ENCODE results near the gene UQCR10.

UQCR10 gene

GRCh38 chr22:29767171-29768051 is at the start of gene UQCR10:
UQCR10 (plus strand) TSS chr22:29767369; CDS start chr22:29767399, 30 bp downstream.
- ATAC-seq, result peak; percentile 80
- peak; percentile 94 for DNase-seq

DNA sequence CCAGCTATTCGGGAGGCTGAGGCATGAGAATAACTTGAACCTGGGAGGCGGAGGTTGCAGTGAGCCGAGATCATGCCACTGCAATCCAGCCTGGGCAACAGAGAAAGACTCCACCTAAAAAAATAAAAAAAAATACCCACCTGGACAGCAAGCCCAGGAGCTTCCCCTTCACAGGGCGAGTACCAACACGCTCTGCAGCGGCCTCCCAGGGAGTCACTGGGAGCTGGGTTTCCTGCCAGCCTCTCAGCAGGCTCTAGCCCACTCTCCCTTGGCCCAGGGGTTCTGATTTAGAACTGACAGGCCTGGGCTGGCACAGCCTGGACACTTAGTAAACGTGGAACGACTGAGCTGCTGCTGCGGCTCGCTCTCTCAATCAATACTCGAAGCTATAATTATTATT is 49.4 kb upstream of the UQCR10 start:
- DNase-seq (no peak), ATAC-seq (no peak)

DNA sequence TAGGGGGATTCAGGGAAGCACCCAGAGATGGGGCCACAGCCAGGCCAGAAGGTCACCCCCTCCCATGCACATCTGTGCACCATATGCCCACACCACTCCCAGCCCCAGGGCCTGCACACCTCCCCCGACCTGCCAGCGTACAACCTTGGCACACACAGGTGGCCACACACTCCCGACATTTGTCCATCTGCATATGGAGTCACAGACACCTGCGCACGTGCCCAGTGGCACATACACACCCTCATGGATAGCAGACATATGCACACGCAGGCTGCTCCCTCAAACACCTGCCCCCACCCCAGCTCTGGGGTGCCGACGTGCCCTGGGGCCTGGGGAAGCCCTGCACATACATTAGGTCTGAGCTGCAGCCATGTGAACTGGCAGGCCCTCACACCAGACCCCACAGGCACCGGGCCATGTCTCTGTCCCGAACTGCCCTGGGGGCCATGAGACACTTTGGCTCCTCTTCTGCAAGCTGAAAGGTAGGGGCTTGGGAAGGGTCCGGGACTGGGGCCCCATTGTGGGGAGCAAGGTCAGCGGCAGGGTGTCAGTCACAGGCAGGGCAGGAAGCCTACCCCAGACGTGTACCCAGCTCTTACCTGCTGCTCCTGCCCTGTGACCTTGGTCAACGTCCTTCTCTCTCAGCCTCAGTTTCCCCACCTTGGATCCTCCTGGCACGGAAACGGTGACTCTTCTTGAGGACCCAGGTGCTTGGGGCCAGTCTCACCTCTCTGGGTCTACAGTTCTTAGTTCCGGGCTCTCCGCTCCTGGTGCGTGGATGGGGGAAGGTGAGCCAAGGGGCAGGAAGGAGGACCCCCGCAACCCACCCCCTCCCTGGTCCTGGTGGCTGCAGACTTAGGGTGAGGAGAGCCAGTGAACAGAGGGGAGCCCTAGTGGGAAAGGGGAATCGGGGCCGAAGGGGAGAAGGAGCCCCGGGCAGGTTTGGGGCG is 47.9 kb upstream of the UQCR10 start:
- no peak for ATAC-seq
- DNase-seq, result no peak

DNA sequence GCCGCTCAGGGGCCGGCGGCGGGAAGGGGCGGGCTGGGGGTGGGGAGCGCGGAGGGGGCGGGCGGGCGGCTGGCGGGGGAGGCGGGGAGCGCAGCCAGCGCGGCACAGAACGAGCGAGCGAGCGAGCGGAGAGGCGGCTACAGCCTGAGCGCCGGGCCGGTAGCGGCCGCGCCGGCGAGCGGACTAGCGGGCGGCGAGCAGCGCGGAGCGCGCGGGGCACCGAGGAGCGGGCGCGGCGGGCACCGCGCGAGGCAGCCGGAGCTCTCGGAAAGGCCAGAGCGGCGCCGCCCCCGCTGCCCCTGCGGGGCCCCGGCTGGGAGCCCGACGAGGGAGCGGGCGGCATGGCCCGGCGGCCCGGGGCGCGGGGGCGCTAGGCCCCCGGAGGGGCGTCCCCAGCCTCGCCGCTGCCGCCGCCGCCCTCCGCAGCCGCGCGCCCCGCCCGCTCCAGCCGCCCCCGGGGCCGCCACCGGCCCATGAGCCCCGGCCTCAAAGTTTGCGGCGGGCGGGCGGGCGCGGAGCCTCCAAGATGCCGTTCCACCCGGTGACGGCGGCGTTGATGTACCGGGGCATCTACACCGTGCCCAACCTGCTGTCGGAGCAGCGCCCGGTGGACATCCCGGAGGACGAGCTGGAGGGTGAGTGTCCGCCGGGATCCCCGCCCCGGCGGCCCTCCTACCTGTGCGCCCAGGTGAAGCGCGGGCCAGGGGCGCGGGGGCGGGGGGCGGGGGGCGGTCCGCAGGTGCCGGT is 47.1 kb upstream of the UQCR10 start, which contains the start of gene CABP7:
CABP7 (plus strand) TSS at position 105 of the 747 bp plus-strand sequence; CDS start at position 527, 422 bp downstream.
- no peak for ATAC-seq

DNA sequence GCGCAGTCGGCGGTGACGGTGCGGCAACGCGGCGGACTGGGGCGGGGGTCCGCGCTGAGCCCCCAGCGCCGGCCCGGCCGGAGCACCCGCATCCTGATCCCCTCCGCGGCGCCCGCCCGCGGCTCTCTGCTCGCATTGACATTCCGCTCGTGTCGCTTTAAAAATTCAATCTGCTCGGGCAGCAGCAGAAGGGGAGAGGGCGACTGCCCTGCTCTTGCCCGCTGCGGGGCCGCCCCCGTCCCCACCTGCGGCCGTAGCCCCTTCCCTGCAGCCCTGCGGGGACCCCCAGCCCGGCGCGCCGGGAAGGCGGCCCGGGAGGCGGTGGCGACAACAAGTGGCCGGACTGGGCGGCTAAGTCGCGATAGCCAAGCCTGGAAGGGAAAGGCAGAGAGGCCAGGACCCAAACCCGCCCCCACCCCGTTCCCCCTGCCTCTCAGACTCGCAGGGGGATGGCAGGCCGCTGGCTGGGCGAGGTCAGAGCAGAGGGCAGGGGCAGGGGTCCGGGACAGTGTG is 46.3 kb upstream of the UQCR10 start:
- ATAC-seq, result no peak
- no peak for DNase-seq

More for the DNA sequence above, 47.1 kb upstream of the UQCR10 start, which contains the start of gene CABP7:
- DNase-seq, result no peak

DNA sequence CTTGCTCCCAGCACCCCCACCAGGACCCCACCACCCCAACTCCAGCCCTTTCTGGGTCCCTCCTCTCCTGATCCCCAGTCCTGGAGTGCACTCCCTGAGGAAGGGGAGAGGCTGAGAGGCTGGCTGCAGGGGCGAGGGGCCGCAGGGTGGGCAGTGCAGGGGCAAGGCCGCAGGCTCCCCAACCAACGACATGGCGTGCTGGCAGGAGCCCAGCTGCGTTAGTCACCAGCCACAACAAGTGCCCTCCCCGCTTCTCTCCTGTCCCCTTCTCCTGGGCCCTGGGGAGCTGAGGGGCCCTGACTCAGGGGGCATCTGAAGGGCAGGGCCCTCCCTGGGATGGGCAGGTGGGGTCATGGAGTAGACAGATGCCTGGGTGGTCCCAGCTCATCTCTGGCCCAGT is 45.0 kb upstream of the UQCR10 start:
- ATAC-seq (no peak), DNase-seq (no peak)

GRCh38 chr22:29722587-29722986 is 44.6 kb upstream of the UQCR10 start:
- DNase-seq, result no peak
- no peak for ATAC-seq

- ATAC-seq, result no peak
- DNase-seq, result no peak
Measured at GRCh38 chr22:29723766-29724165, 43.4 kb upstream of the UQCR10 start.

DNA sequence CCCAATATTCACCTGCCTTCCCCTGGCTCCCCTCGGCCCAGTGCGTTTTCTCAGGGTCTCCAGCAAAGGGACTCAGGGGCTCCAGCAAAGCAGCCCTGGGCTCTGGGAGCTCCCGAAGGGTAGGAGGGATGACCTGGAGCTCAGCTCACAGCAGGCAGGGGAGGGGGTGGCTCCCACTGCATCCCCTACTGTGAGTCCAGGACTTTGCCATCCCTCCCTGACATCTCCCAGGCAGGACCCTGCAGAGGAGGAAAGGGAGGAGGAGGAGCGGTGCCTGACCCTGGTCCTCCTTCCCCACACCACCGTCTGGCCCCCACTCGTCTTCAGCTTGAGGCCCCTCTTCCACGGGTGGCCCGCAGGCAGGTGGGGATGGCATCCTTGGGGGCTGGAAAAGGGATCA is 42.3 kb upstream of the UQCR10 start:
- DNase-seq (no peak), ATAC-seq (no peak)

DNA sequence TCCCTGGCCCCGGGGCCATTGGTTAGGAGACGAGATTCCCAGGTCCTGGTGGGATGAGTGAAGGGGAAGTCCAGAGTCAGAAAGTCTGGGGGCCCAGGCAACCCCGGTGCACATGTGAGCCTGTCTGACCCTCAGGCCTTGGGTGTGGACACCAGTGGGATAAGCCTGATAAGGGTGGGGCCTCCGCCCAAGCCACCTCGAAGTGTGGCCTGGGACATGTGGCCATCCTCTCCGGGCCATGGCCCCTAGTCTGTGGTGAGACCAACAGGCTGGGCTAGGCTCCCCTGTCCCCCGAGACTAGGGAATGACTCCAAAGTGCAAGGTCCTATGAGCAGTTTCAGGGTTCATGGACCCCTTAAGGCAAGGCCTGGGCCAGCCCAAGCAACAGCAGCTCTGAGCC is 41.1 kb upstream of the UQCR10 start:
- ATAC-seq, result no peak
- DNase-seq, result no peak

- ATAC-seq (no peak), DNase-seq (no peak)
Measured at GRCh38 chr22:29726512-29727130, 40.5 kb upstream of the UQCR10 start.

GRCh38 chr22:29727131-29727523 is 40.0 kb upstream of the UQCR10 start:
- DNase-seq, result peak; percentile 38
- ATAC-seq, result no peak

DNA sequence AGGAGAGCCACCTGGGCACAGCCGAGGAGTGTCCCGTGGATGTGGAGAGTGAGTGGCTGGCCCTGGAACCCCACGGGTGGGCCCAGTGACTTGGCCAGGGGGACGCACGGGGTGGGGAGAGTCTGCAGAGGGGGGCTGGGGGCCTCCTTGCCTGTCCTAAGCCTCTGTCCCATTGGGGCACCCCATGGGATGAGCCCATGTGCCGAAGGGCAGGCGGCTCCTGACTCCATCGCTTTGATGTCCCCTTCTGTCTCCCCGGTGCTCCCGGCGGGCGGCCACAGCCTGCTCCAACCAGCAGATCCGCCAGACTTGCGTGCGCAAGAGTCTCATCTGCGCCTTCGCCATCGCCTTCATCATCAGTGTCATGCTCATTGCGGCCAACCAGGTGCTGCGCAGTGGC is 38.0 kb upstream of the UQCR10 start:
- ATAC-seq, result no peak
- no peak for DNase-seq

GRCh38 chr22:29731058-29731850 is 35.9 kb upstream of the UQCR10 start:
- DNase-seq (no peak), ATAC-seq (no peak)

DNA sequence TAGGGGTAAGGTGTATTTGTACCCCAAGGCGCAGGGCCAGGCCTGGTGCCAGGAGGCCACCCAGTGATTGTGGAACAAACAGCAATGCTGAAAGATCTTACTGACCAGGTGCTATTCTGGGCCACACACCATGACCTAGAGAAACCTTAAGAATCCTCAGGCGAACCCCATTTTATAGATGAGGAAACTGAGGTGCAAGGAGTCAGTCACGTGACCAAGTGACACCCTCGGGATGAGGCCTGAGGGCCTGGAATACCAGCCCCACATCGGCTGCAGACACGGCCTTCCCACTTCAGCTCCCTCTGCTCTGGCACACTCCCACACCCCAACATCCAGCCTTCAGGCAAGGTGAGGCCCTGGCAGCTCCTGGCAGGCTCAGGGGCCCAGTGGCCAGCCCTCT is 34.3 kb upstream of the UQCR10 start:
- no peak for ATAC-seq
- no peak for DNase-seq

- no peak for ATAC-seq
- DNase-seq, result no peak
Measured at GRCh38 chr22:29733362-29734201, 33.6 kb upstream of the UQCR10 start.

DNA sequence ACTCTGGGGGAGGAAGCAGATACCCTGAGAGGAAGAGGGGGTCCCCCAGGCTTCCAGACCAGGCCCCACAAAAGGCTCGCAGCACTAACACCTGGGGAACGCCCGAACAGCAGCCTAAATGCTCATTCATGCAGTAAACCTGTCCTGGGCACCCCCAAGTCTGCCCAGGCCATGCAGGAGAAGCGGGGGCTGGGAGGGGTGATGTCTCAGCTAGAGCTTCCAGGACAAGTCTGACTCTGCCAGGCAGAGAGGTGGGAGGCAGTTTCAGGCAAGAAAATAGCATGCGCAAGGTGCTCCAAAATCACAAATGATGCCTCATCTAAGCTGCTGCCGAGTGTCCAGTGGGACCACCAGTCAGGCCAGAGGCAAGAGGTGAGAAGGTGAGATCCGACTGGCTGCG is 32.8 kb upstream of the UQCR10 start:
- DNase-seq, result no peak
- no peak for ATAC-seq

GRCh38 chr22:29734838-29735237 is 32.3 kb upstream of the UQCR10 start:
- DNase-seq, result no peak
- no peak for ATAC-seq

DNA sequence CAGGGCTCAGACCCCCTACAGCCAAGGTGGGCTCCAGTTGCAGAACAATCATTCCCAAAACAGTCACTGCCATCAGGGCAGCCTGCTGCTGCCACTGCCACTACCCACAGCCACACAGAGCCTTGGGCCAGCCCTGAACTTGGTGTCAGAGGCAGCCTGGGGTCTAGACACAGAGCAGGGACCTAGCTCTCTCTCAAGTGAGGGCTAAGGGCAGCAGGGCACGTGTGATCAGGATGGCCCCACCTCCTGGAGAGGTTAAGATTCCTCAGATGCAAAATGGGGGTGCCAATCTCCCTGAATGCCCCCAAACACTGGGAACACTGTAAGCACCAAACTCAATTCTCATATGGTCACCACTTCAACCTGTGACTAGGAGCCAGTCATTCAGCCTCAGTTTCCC is 31.8 kb upstream of the UQCR10 start:
- no peak for DNase-seq
- ATAC-seq, result no peak

Measured in stimulated activated naive CD8-positive, alpha-beta T cell treated with anti-CD3 and anti-CD28 coated beads, Interleukin-15, Interleukin-2, amounts not matched to agents 100 U/mL and 50 U/mL, for 24 hours (primary cell).